GM23338 (cell line): ENCODE results near the gene PGBD5. TPM values are rescaled to one million over a fixed set of nuclear protein-coding genes. Genes with fewer than 3 reads are reported as not detected.
A peak's percentile ranks its signal among the peaks of the same experiment; 100 is the strongest.
"Not testable (repeated sequence)": the region's sequence is repeated elsewhere in the genome, so short reads cannot be mapped to it uniquely, and the experiment has no call there.

ENCODE experiments used
- ATAC-seq: fragments of 200-7000 bp; cut with Tn5 transposase; 3 replicates; pipeline ENCODE4 v1.9.1; 2020
- DNase-seq: peaks from one replicate; pipeline ENCODE4 v3.0.0-alpha.2; 2015; ENCODE audit warnings: low spot score
- H2AFZ ChIP-seq: fragments of 200-600 bp; sonication (generic); 2 replicates; pipeline ENCODE4 v1.8.0; 2016; ENCODE audit warnings: antibody characterized with exemption, mild to moderate bottlenecking, moderate library complexity
- H3F3A ChIP-seq: fragments of 200-600 bp; sonication (generic); replicated peaks from 2 replicates; pipeline ENCODE4 v1.8.0; 2017; ENCODE audit warnings: antibody characterized with exemption, mixed run types, low read depth
- H3K27ac ChIP-seq: fragments of 200-600 bp; sonication (generic); 2 replicates; pipeline ENCODE4 v1.6.1; 2016; ENCODE audit warnings: low read depth
- H3K27me3 ChIP-seq: fragments of 200-600 bp; sonication (generic); 2 replicates; pipeline ENCODE4 v1.8.0; 2016; ENCODE audit warnings: mild to moderate bottlenecking, mixed run types, moderate library complexity; ENCODE audit not compliant: insufficient read depth
- H3K36me3 ChIP-seq: fragments of 200-600 bp; sonication (generic); 2 replicates; pipeline ENCODE4 v1.8.0; 2016; ENCODE audit warnings: mild to moderate bottlenecking; ENCODE audit not compliant: insufficient read depth
- H3K4me1 ChIP-seq: fragments of 200-600 bp; sonication (generic); 2 replicates; pipeline ENCODE4 v1.8.0; 2016; ENCODE audit warnings: mild to moderate bottlenecking, moderate library complexity; ENCODE audit not compliant: insufficient read depth
- H3K4me2 ChIP-seq: fragments of 200-600 bp; sonication (generic); 2 replicates; pipeline ENCODE4 v1.7.1; 2017; ENCODE audit warnings: mixed run types
- H3K4me3 ChIP-seq: fragments of 200-600 bp; sonication (generic); 2 replicates; pipeline ENCODE4 v1.6.1; 2016; ENCODE audit warnings: mixed run types
- H3K79me2 ChIP-seq: fragments of 200-600 bp; sonication (generic); replicated peaks from 2 replicates; pipeline ENCODE4 v1.8.0; 2017; ENCODE audit warnings: mild to moderate bottlenecking; ENCODE audit not compliant: insufficient read depth
- H3K9me2 ChIP-seq: fragments of 200-600 bp; sonication (generic); 2 replicates; pipeline ENCODE4 v1.8.0; 2017; ENCODE audit not compliant: insufficient read depth
- H4K20me1 ChIP-seq: fragments of 200-600 bp; sonication (generic); replicated peaks from 2 replicates; pipeline ENCODE4 v1.8.0; 2017; ENCODE audit warnings: mild to moderate bottlenecking; ENCODE audit not compliant: insufficient read depth
- H3K27ac Mint-ChIP-seq: 2 replicates; pipeline ENCODE4 v1.8.0; 2020; ENCODE audit warnings: inconsistent platforms, mild to moderate bottlenecking, moderate library complexity, mixed read lengths
- H3K27me3 Mint-ChIP-seq: 3 replicates; pipeline ENCODE4 v1.8.0; 2022; ENCODE audit warnings: low read depth, mild to moderate bottlenecking, moderate library complexity, mixed read lengths, inconsistent platforms; ENCODE audit not compliant: insufficient read depth, poor library complexity
- H3K36me3 Mint-ChIP-seq: 3 replicates; pipeline ENCODE4 v1.8.0; 2021; ENCODE audit warnings: low read depth, mild to moderate bottlenecking, inconsistent platforms, moderate library complexity, mixed read lengths
- H3K4me1 Mint-ChIP-seq: 3 replicates; pipeline ENCODE4 v1.8.0; 2020; ENCODE audit warnings: mild to moderate bottlenecking, inconsistent platforms, mixed read lengths
- H3K4me3 Mint-ChIP-seq: 3 replicates; pipeline ENCODE4 v1.8.0; 2021; ENCODE audit warnings: moderate library complexity, mild to moderate bottlenecking, inconsistent platforms, mixed read lengths
- H3K9me3 Mint-ChIP-seq: 3 replicates; pipeline ENCODE4 v1.8.0; 2020; ENCODE audit warnings: moderate library complexity, mild to moderate bottlenecking, inconsistent platforms, mixed read lengths
- EZH2phosphoT487 ChIP-seq: fragments of 200-600 bp; sonication (generic); IDR thresholded peaks from one replicate; pipeline ENCODE4 v1.8.1; 2018; ENCODE audit warnings: antibody characterized with exemption; ENCODE audit not compliant: unreplicated experiment
- NANOG ChIP-seq: IDR thresholded peaks from 2 replicates; pipeline ENCODE4 v1.6.1; 2016; ENCODE audit warnings: antibody characterized with exemption, borderline replicate concordance
- polyA plus RNA-seq: library from polyadenylated mRNA; unstranded; fragments of >200 nt; fragmentation: Nextera tagmentation; extraction: Ambion mirVana; gene quantifications from 2 replicates; pipeline ENCODE4 v1.2.1, GENCODE V29; 2016
- total RNA-seq: library from RNA; depleted of rRNA; stranded (reverse); fragments of >200 nt; shearing (Covaris generic); gene quantifications from 2 replicates; pipeline ENCODE4 v1.2.3, GENCODE V29; 2014
- TF ChIP-seq, protein P1 (sequence below), 2 experiments: fragments of 200-600 bp in 1 of 2; sonication (generic) in 1 of 2; conservative IDR thresholded peaks; 2 replicates each; pipeline versions ENCODE4 v1.5.1 to v1.6.1; 2016 to 2017; ENCODE audit warnings: antibody characterized with exemption in 2 of 2, low read depth in 2 of 2, mild to moderate bottlenecking in 2 of 2, moderate library complexity in 1 of 2

The PGBD5 gene
- total and polyA plus RNA-seq, 2 experiments from 2014 or later, result 3.4 to 16.6 TPM

DNA sequence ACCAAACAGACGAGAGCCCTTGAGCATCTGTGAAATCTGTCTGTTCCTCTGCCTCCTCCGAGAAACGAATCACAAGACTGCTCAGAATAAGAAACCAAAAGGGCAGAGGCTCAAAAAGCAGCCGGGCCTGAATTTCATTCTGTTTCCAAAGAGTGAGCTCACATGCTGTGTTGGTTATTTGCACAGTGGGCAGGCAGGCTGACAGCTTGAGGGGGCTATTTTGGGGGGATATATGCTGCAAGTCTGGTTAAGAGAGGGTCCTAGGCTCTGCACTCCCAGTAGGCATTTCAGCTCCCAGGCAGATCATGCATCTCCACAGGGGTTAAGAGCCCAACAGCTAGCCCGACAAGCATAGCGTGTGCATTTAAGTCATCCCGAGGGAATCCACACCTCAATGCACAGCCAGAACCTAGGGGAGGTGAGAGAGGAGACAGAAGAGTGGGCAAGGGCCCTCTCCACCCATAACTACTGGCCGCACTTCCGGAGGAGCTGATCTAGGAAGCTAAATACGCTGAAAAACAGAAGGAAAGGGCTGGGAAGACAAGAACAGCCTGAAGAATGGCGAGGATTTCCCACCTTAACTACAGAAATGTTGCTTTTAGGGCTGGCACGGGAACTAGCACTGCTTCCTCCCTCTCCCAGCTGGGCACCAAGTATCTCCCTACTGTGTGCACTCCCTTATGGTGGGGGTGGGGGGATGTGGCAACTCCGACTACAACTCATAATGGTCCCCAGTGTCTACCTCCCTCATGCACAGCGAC is 3.7 kb downstream of the PGBD5 start:
- H3K27ac ChIP-seq, result no peak overlapping the region
- Mint-ChIP-seq H3K27me3 (peaks cover 27% of the 10 kb centered on the region), H3K27ac (peak overlapping the region; percentile 36; the same call in 1 of the 2 replicates), H3K9me3 (peaks cover 7% of the 10 kb centered on the region; the same call in 2 of the 3 replicates), H3K36me3 (peaks cover 32% of the 10 kb centered on the region), H3K4me3 (peak overlapping the region; percentile 89), H3K4me1 (peaks cover 60% of the 10 kb centered on the region)
- H3K79me2 ChIP-seq, result peaks cover 80% of the 10 kb centered on the region
- H3K27me3 ChIP-seq, result peaks cover 20% of the 10 kb centered on the region
- H3K36me3 ChIP-seq, result 0 out of 2 replicates have a peak, but pooled peaks cover 3% of the 10 kb centered on the region
- H4K20me1 ChIP-seq, result peaks cover 21% of the 10 kb centered on the region
- TF ChIP-seq, protein P1, sequence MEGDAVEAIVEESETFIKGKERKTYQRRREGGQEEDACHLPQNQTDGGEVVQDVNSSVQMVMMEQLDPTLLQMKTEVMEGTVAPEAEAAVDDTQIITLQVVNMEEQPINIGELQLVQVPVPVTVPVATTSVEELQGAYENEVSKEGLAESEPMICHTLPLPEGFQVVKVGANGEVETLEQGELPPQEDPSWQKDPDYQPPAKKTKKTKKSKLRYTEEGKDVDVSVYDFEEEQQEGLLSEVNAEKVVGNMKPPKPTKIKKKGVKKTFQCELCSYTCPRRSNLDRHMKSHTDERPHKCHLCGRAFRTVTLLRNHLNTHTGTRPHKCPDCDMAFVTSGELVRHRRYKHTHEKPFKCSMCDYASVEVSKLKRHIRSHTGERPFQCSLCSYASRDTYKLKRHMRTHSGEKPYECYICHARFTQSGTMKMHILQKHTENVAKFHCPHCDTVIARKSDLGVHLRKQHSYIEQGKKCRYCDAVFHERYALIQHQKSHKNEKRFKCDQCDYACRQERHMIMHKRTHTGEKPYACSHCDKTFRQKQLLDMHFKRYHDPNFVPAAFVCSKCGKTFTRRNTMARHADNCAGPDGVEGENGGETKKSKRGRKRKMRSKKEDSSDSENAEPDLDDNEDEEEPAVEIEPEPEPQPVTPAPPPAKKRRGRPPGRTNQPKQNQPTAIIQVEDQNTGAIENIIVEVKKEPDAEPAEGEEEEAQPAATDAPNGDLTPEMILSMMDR (conservative IDR thresholded peaks at IDR 0.05; ENCODE audit: low read depth in 2 of 2), result no peak
- no peak for TF ChIP-seq EZH2phosphoT487
- DNase-seq (peak; percentile 37), ATAC-seq (peak; percentile 13)
- peak overlapping the region; percentile 94 for H3K4me2 ChIP-seq
- H3K4me3 ChIP-seq, result peak overlapping the region; percentile 68; the same call in 1 of the 2 replicates
- H3K4me1 ChIP-seq, result peaks cover 39% of the 10 kb centered on the region
- H3F3A ChIP-seq, result peaks cover 2% of the 10 kb centered on the region; the same call in 1 of the 2 replicates
- no peak overlapping the region for H2AFZ ChIP-seq
- no peaks in the 10 kb centered on the region for H3K9me2 ChIP-seq

DNA sequence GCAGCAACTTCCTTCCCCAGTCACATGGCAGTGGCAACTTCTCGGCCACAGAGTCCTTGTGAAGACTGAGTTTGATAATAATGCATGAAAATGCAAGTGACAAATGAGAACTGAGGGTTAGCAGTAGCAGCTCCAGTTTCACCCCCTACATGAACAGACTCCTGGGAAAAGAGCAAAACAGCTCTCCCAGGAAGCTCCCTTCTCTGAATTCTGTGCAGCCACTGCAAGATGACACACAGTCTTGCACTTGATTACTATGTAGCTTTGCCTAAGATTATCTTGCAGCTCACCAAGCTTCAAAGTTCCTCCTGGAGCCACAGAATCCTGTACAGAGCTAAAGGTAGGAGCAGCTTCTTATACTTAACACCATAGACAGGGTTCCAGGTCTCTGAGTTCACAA is 4.7 kb downstream of the PGBD5 start:
- no peak overlapping the region for H3K27ac Mint-ChIP-seq
- DNase-seq, result no peak
- H3K4me2 ChIP-seq, result 0 out of 2 replicates have a peak overlapping the region, but pooled peaks have one; percentile 30
- TF ChIP-seq, protein P1 (conservative IDR thresholded peaks at IDR 0.05; ENCODE audit: low read depth in 2 of 2), result no peak
- TF ChIP-seq NANOG, result no peak
- H4K20me1 ChIP-seq, result peaks cover 24% of the 10 kb centered on the region
- H3K9me2 ChIP-seq, result no peaks in the 10 kb centered on the region
- no peak overlapping the region for H3K4me3 Mint-ChIP-seq
- no peaks in the 10 kb centered on the region for H3F3A ChIP-seq
- 0 out of 2 replicates have a peak, but pooled peaks cover 3% of the 10 kb centered on the region for H3K36me3 ChIP-seq
- peaks cover 20% of the 10 kb centered on the region for H3K27me3 ChIP-seq
- H3K4me1 ChIP-seq, result peaks cover 33% of the 10 kb centered on the region
- peaks cover 27% of the 10 kb centered on the region for H3K36me3 Mint-ChIP-seq
- ATAC-seq, result no peak
- H3K79me2 ChIP-seq, result peaks cover 88% of the 10 kb centered on the region
- peaks cover 60% of the 10 kb centered on the region for H3K4me1 Mint-ChIP-seq
- H3K9me3 Mint-ChIP-seq, result peaks cover 7% of the 10 kb centered on the region; the same call in 2 of the 3 replicates
- no peak overlapping the region for H3K27ac ChIP-seq
- H2AFZ ChIP-seq, result no peak overlapping the region
- H3K27me3 Mint-ChIP-seq, result peaks cover 22% of the 10 kb centered on the region
- H3K4me3 ChIP-seq, result no peak overlapping the region

DNA sequence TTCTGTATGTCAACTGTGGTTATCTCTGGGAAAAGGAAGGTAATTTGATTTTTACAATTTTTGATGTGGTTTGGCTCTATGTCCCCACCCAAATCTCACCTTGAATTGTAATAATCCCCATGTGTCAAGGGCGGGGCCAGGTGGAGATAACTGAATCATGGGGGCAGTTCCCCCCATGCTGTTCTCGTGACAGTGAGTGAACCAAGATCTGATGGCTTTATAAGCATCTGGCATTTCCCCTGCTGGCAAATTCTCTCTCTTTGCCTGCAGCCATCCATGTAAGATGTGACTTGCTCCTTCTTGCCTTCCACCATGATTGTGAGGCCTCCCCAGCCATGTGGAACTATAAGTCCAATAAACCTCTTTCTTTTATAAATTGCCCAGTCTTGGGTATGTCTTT is 5.8 kb downstream of the PGBD5 start:
- not testable (repeated sequence) for H3K9me2 ChIP-seq, H2AFZ ChIP-seq, H3K27ac ChIP-seq, DNase-seq, H3K27ac Mint-ChIP-seq, H3K4me3 Mint-ChIP-seq, H3F3A ChIP-seq, H3K4me3 ChIP-seq, H3K9me3 Mint-ChIP-seq, ATAC-seq, H3K4me2 ChIP-seq, H3K36me3 ChIP-seq
- peaks cover 97% of the 10 kb centered on the region for H3K79me2 ChIP-seq
- H3K27me3 Mint-ChIP-seq, result peaks cover 22% of the 10 kb centered on the region
- H3K4me1 ChIP-seq, result peaks cover 33% of the 10 kb centered on the region
- H3K27me3 ChIP-seq, result peaks cover 20% of the 10 kb centered on the region
- peaks cover 63% of the 10 kb centered on the region for H3K4me1 Mint-ChIP-seq
- peaks cover 27% of the 10 kb centered on the region for H3K36me3 Mint-ChIP-seq
- peaks cover 26% of the 10 kb centered on the region for H4K20me1 ChIP-seq
